Upper lobe of left lung (tissue), 4 donors: ENCODE data around the gene UBE2F.
A peak's percentile ranks its signal among the peaks of the same experiment; 100 is the strongest.

ENCODE experiments used
- POLR2A ChIP-seq, 4 donors: fragments of 450-650 bp; IDR thresholded peaks; one replicate each; pipeline ENCODE4 v1.5.1; 2016 to 2017; ENCODE audit warnings: antibody characterized with exemption in 4 of 4, mild to moderate bottlenecking in 2 of 4
- TF ChIP-seq, protein P1 (sequence below), 6 experiments: fragments of 450-650 bp in 4 of 6; fragments of 200-600 bp in 2 of 6; sonication (generic) in 2 of 6; IDR thresholded peaks; one replicate each; pipeline ENCODE4 v1.5.1; 2016 to 2019; ENCODE audit warnings: antibody characterized with exemption in 6 of 6

DNA sequence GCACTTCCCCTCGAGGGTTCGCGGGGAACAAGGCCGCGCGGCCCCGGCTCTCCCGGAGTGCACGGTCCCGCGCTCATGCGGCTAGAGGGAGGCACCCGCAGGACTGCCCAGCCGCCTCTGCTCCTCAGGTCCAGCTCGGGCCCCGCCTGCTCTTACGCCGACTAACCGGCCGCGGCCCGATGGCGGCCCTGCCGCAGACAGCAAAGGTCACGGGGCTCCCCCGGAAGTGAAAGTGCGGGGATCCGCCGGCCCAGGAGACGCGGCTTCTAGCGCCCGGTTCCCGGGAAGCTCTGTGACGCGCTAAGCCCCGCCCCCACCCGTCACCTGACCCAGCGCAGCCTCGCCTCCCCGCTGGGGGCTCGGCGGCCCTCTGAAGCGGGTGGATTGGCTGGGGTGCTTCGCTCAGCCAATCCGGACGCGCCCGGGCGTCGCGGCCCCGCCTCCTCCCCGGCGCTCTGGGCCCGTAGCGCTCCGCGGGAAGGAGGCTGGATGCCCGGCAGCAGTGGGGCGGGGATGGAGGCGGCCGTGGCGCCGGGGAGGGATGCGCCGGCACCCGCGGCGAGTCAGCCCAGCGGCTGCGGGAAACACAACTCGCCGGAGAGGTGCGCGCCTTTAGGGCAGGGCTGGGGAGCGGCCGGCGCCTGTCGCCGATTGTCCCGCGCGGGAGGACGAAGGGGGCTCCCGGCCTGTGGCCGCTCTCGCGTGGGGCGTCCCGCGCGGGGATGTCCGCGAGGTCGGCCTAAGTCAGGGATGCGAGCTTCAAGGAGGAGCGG, 93.9 kb downstream of the UBE2F start, which contains the start of gene SCLY:
- TF ChIP-seq, protein P1, sequence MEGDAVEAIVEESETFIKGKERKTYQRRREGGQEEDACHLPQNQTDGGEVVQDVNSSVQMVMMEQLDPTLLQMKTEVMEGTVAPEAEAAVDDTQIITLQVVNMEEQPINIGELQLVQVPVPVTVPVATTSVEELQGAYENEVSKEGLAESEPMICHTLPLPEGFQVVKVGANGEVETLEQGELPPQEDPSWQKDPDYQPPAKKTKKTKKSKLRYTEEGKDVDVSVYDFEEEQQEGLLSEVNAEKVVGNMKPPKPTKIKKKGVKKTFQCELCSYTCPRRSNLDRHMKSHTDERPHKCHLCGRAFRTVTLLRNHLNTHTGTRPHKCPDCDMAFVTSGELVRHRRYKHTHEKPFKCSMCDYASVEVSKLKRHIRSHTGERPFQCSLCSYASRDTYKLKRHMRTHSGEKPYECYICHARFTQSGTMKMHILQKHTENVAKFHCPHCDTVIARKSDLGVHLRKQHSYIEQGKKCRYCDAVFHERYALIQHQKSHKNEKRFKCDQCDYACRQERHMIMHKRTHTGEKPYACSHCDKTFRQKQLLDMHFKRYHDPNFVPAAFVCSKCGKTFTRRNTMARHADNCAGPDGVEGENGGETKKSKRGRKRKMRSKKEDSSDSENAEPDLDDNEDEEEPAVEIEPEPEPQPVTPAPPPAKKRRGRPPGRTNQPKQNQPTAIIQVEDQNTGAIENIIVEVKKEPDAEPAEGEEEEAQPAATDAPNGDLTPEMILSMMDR (IDR thresholded peaks at IDR 0.05), result peak in 4 of 6 experiments; percentile 10 to 57 (median 14)
- peak in 3 of 4 donors; percentile 45 to 91 (median 53) for TF ChIP-seq POLR2A (IDR thresholded peaks at IDR 0.05)
